ENCODE data around the gene RBBP6. TPM values are rescaled to one million over a fixed set of nuclear protein-coding genes. Genes with fewer than 3 reads are reported as not detected.
A peak's percentile ranks its signal among the peaks of the same experiment; 100 is the strongest.
"Not testable (repeated sequence)": the region's sequence is repeated elsewhere in the genome, so short reads cannot be mapped to it uniquely, and the experiment has no call there.

RBBP6 gene
- polyA plus RNA-seq: 61.8 TPM
- long read RNA-seq, donor 1, transcript RBBP6-213 (1 exons, 1,946 nt): major isoform, 6 of 9 reads
- long read RNA-seq, donor 1, partial matches to known transcripts: 0 of 9 reads
- long read RNA-seq, donor 1, other reads (novel, unspliced or antisense): 0 of 9 reads
- long read RNA-seq, donor 2, transcript RBBP6-213 (1 exons, 1,946 nt): major isoform, 15 of 26 reads
- long read RNA-seq, donor 2, partial matches to known transcripts: 7 of 26 reads
- long read RNA-seq, donor 2, other reads (novel, unspliced or antisense): 0 of 26 reads
- long read RNA-seq, donor 3: 0 reads
- long read RNA-seq, donor 4, partial matches to known transcripts: 0 of 3 reads
- long read RNA-seq, donor 4, other reads (novel, unspliced or antisense): 0 of 3 reads
- long read RNA-seq, donor 5, transcript RBBP6-213 (1 exons, 1,946 nt): major isoform, 6 of 10 reads
- long read RNA-seq, donor 5, partial matches to known transcripts: 0 of 10 reads
- long read RNA-seq, donor 5, other reads (novel, unspliced or antisense): 0 of 10 reads
- long read RNA-seq, donor 6, transcript RBBP6-213 (1 exons, 1,946 nt): major isoform, 7 of 18 reads
- long read RNA-seq, donor 6, partial matches to known transcripts: 7 of 18 reads
- long read RNA-seq, donor 6, other reads (novel, unspliced or antisense): 0 of 18 reads
- long read RNA-seq, donor 7, transcript RBBP6-204 (3 exons, 854 nt): major isoform, 5 of 8 reads
- long read RNA-seq, donor 7, partial matches to known transcripts: 0 of 8 reads
- long read RNA-seq, donor 7, other reads (novel, unspliced or antisense): 0 of 8 reads
- long read RNA-seq, donor 8, transcript RBBP6-213 (1 exons, 1,946 nt): major isoform, 9 of 19 reads
- long read RNA-seq, donor 8, partial matches to known transcripts: 7 of 19 reads
- long read RNA-seq, donor 8, other reads (novel, unspliced or antisense): 0 of 19 reads
- long read RNA-seq, donor 9, transcript RBBP6-204 (3 exons, 854 nt): major isoform, 8 of 20 reads
- long read RNA-seq, donor 9, partial matches to known transcripts: 9 of 20 reads
- long read RNA-seq, donor 9, other reads (novel, unspliced or antisense): 0 of 20 reads
- long read RNA-seq, donor 10, transcript RBBP6-213 (1 exons, 1,946 nt): major isoform, 8 of 13 reads
- long read RNA-seq, donor 10, transcript RBBP6-204 (3 exons, 854 nt): minor isoform, 5 of 13 reads
- long read RNA-seq, donor 10, partial matches to known transcripts: 0 of 13 reads
- long read RNA-seq, donor 10, other reads (novel, unspliced or antisense): 0 of 13 reads
- long read RNA-seq, donor 11, transcript RBBP6-213 (1 exons, 1,946 nt): major isoform, 6 of 16 reads
- long read RNA-seq, donor 11, partial matches to known transcripts: 9 of 16 reads
- long read RNA-seq, donor 11, other reads (novel, unspliced or antisense): 0 of 16 reads

GRCh38 chr16:24539295-24539849, at the start of gene RBBP6:
TSS of gene RBBP6 (plus strand) at chr16:24539566. CDS start at chr16:24540627, 1,061 bp downstream.
- Histone ChIP-seq H3K4me3 (ENCODE audit: low read length) (peak within 1 kb of the TSS; percentile 98), H3K4me1 (ENCODE audit: control insufficient read depth, insufficient read depth, low read length) (no peaks in the 10 kb centered on the region), H3K27me3 (ENCODE audit: control insufficient read depth, insufficient read depth, low read length) (no peaks in the 10 kb centered on the region), H3K27ac (ENCODE audit: low read length) (peak within 1 kb of the TSS; percentile 100), H3K36me3 (ENCODE audit: control insufficient read depth, insufficient read depth, low read length) (no peaks in the 10 kb centered on the region), H3K9me3 (ENCODE audit: control insufficient read depth, low read depth, low read length) (no peaks in the 10 kb centered on the region)
- peak; percentile 98 to 99 for DNase-seq
- WGBS (ENCODE audit: insufficient coverage, low lambda C conversion rate): 0% methylated on average over 1 of the region's 68 CpGs

- H3K36me3 ChIP-seq (ENCODE audit: control insufficient read depth, insufficient read depth, low read length): no peaks in the 10 kb centered on the region
- H3K27me3 ChIP-seq (ENCODE audit: control insufficient read depth, insufficient read depth, low read length): no peaks in the 10 kb centered on the region
- no peak overlapping the region for H3K4me3 ChIP-seq (ENCODE audit: low read length)
- WGBS (ENCODE audit: insufficient coverage, low lambda C conversion rate): no CpG with 5 or more reads among the region's 2 CpGs
- no peaks in the 10 kb centered on the region for H3K9me3 ChIP-seq (ENCODE audit: control insufficient read depth, low read depth, low read length)
- no peaks in the 10 kb centered on the region for H3K4me1 ChIP-seq (ENCODE audit: control insufficient read depth, insufficient read depth, low read length)
- H3K27ac ChIP-seq (ENCODE audit: low read length): no peak overlapping the region
- no peak for DNase-seq
Observed at GRCh38 chr16:24490866-24491265, 48.5 kb upstream of the RBBP6 start.

GRCh38 chr16:24491731-24492130, 47.6 kb upstream of the RBBP6 start:
- DNase-seq: no peak
- Histone ChIP-seq H3K9me3 (ENCODE audit: control insufficient read depth, low read depth, low read length) (no peaks in the 10 kb centered on the region), H3K4me1 (ENCODE audit: control insufficient read depth, insufficient read depth, low read length) (no peaks in the 10 kb centered on the region), H3K27ac (ENCODE audit: low read length) (no peak overlapping the region), H3K4me3 (ENCODE audit: low read length) (no peak overlapping the region), H3K27me3 (ENCODE audit: control insufficient read depth, insufficient read depth, low read length) (no peaks in the 10 kb centered on the region), H3K36me3 (ENCODE audit: control insufficient read depth, insufficient read depth, low read length) (no peaks in the 10 kb centered on the region)
- WGBS (ENCODE audit: insufficient coverage, low lambda C conversion rate): 100% methylated on average over 1 of the region's 2 CpGs

- 100% methylated on average over 1 of the region's 7 CpGs for WGBS (ENCODE audit: insufficient coverage, low lambda C conversion rate)
- no peaks in the 10 kb centered on the region for H3K9me3 ChIP-seq (ENCODE audit: control insufficient read depth, low read depth, low read length)
- H3K4me3 ChIP-seq (ENCODE audit: low read length): no peak overlapping the region
- no peaks in the 10 kb centered on the region for H3K4me1 ChIP-seq (ENCODE audit: control insufficient read depth, insufficient read depth, low read length)
- H3K36me3 ChIP-seq (ENCODE audit: control insufficient read depth, insufficient read depth, low read length): no peaks in the 10 kb centered on the region
- no peaks in the 10 kb centered on the region for H3K27me3 ChIP-seq (ENCODE audit: control insufficient read depth, insufficient read depth, low read length)
- no peak for DNase-seq
- H3K27ac ChIP-seq (ENCODE audit: low read length): no peak overlapping the region
Observed at GRCh38 chr16:24493821-24494220, 45.5 kb upstream of the RBBP6 start.

- H3K4me1 ChIP-seq (ENCODE audit: control insufficient read depth, insufficient read depth, low read length); H3K36me3 ChIP-seq (ENCODE audit: control insufficient read depth, insufficient read depth, low read length); H3K27me3 ChIP-seq (ENCODE audit: control insufficient read depth, insufficient read depth, low read length); DNase-seq; H3K27ac ChIP-seq (ENCODE audit: low read length); H3K9me3 ChIP-seq (ENCODE audit: control insufficient read depth, low read depth, low read length); H3K4me3 ChIP-seq (ENCODE audit: low read length): not testable (repeated sequence)
- no CpG with 5 or more reads among the region's 9 CpGs for WGBS (ENCODE audit: insufficient coverage, low lambda C conversion rate)
Observed at GRCh38 chr16:24495207-24495606, 44.2 kb upstream of the RBBP6 start.

GRCh38 chr16:24497440-24497839, 41.9 kb upstream of the RBBP6 start:
- Histone ChIP-seq H3K9me3 (ENCODE audit: control insufficient read depth, low read depth, low read length) (no peaks in the 10 kb centered on the region), H3K36me3 (ENCODE audit: control insufficient read depth, insufficient read depth, low read length) (no peaks in the 10 kb centered on the region), H3K4me1 (ENCODE audit: control insufficient read depth, insufficient read depth, low read length) (no peaks in the 10 kb centered on the region), H3K4me3 (ENCODE audit: low read length) (no peak overlapping the region), H3K27ac (ENCODE audit: low read length) (no peak overlapping the region), H3K27me3 (ENCODE audit: control insufficient read depth, insufficient read depth, low read length) (no peaks in the 10 kb centered on the region)
- WGBS (ENCODE audit: insufficient coverage, low lambda C conversion rate): no CpG with 5 or more reads among the region's 3 CpGs
- no peak for DNase-seq

GRCh38 chr16:24499193-24499814, 40.1 kb upstream of the RBBP6 start:
- no peaks in the 10 kb centered on the region for H3K9me3 ChIP-seq (ENCODE audit: control insufficient read depth, low read depth, low read length)
- no peak overlapping the region for H3K27ac ChIP-seq (ENCODE audit: low read length)
- no peak overlapping the region for H3K4me3 ChIP-seq (ENCODE audit: low read length)
- no peaks in the 10 kb centered on the region for H3K4me1 ChIP-seq (ENCODE audit: control insufficient read depth, insufficient read depth, low read length)
- H3K27me3 ChIP-seq (ENCODE audit: control insufficient read depth, insufficient read depth, low read length): no peaks in the 10 kb centered on the region
- WGBS (ENCODE audit: insufficient coverage, low lambda C conversion rate): no CpG with 5 or more reads among the region's 15 CpGs
- no peaks in the 10 kb centered on the region for H3K36me3 ChIP-seq (ENCODE audit: control insufficient read depth, insufficient read depth, low read length)
- DNase-seq: no peak

- H3K27ac ChIP-seq (ENCODE audit: low read length): no peak overlapping the region
- H3K36me3 ChIP-seq (ENCODE audit: control insufficient read depth, insufficient read depth, low read length): no peaks in the 10 kb centered on the region
- WGBS (ENCODE audit: insufficient coverage, low lambda C conversion rate): no CpG with 5 or more reads among the region's 18 CpGs
- no peaks in the 10 kb centered on the region for H3K9me3 ChIP-seq (ENCODE audit: control insufficient read depth, low read depth, low read length)
- H3K4me1 ChIP-seq (ENCODE audit: control insufficient read depth, insufficient read depth, low read length): no peaks in the 10 kb centered on the region
- peak in 1 of 2 donors; percentile 30 for DNase-seq
- peaks cover 3% of the 10 kb centered on the region for H3K27me3 ChIP-seq (ENCODE audit: control insufficient read depth, insufficient read depth, low read length)
- H3K4me3 ChIP-seq (ENCODE audit: low read length): no peak overlapping the region
Observed at GRCh38 chr16:24504472-24505345, 34.7 kb upstream of the RBBP6 start.

GRCh38 chr16:24505959-24506358, 33.4 kb upstream of the RBBP6 start:
- H3K27me3 ChIP-seq (ENCODE audit: control insufficient read depth, insufficient read depth, low read length): peaks cover 3% of the 10 kb centered on the region
- no peaks in the 10 kb centered on the region for H3K9me3 ChIP-seq (ENCODE audit: control insufficient read depth, low read depth, low read length)
- H3K4me3 ChIP-seq (ENCODE audit: low read length): no peak overlapping the region
- H3K27ac ChIP-seq (ENCODE audit: low read length): no peak overlapping the region
- H3K4me1 ChIP-seq (ENCODE audit: control insufficient read depth, insufficient read depth, low read length): no peaks in the 10 kb centered on the region
- H3K36me3 ChIP-seq (ENCODE audit: control insufficient read depth, insufficient read depth, low read length): no peaks in the 10 kb centered on the region
- no peak for DNase-seq
- no CpG with 5 or more reads among the region's 4 CpGs for WGBS (ENCODE audit: insufficient coverage, low lambda C conversion rate)
